K562 (cell line): ENCODE results near the gene RFPL1. TPM values are rescaled to one million over a fixed set of nuclear protein-coding genes. Genes with fewer than 3 reads are reported as not detected.

ENCODE experiments used
- ATAC-seq: fragments of 200-7000 bp; cut with Tn5 transposase; 3 replicates; pipeline ENCODE4 v1.9.1; 2020; ENCODE audit warnings: moderate library complexity
- BruUV-seq: library from RNA; stranded (reverse); fragments of 400-500 nt; replicated peaks from 2 replicates; lab custom pipeline; 2021; lab: Mats Ljungman, UMichigan
- CTCF ChIA-PET: fragments of 300-600 bp; formaldehyde crosslinking; extraction: SDS; loops from one replicate; lab custom pipeline; 2021; ENCODE audit warnings: low intra/inter-chr PET ratio; lab: Yijun Ruan, JAX
- POLR2A ChIA-PET: fragments of 300-600, 350-650 bp; sonication (Branson Sonifier 250); formaldehyde crosslinking; extraction: SDS; loops from one replicate; lab custom pipeline; 2021; ENCODE audit warnings: antibody characterized with exemption, inconsistent platforms; lab: Yijun Ruan, JAX
- DNase-seq, 4 experiments: peaks; one replicate each; pipeline versions ENCODE4 v3.0.0 to v3.0.0-alpha.2; 2011 to 2018; ENCODE audit warnings: low spot score in 3 of 4, mixed read lengths in 3 of 4; ENCODE audit errors: extremely low read depth in 1 of 4
- FAIRE-seq: peaks from 2 replicates; lab custom pipeline; 2011; peaks lifted over from hg19 to GRCh38; lab: Jason Lieb, UNC
- H2AFZ ChIP-seq: 2 replicates; pipeline ENCODE4 v1.6.0; 2011; ENCODE audit warnings: low read depth, low read length, control low read depth, inconsistent platforms
- H3K27ac ChIP-seq: fragments of 200-600 bp; 3 replicates; pipeline ENCODE4 v1.8.0; 2011; ENCODE audit warnings: low read depth, mild to moderate bottlenecking, control low read depth, inconsistent platforms, low read length, moderate library complexity, mixed read lengths; ENCODE audit errors: extremely low read depth
- H3K27me3 ChIP-seq, 2 experiments: fragments of 300-600 bp in 1 of 2; 2 replicates in 1 of 2; 3 replicates in 1 of 2; pipeline versions ENCODE4 v1.6.0 to v1.8.0; 2011; ENCODE audit warnings: inconsistent platforms in 2 of 2, low read length in 2 of 2, mild to moderate bottlenecking in 1 of 2, mixed read lengths in 1 of 2, moderate library complexity in 1 of 2; ENCODE audit not compliant: control insufficient read depth in 2 of 2, insufficient read depth in 2 of 2
- H3K36me3 ChIP-seq: fragments of 300-600 bp; 3 replicates; pipeline ENCODE4 v1.8.0; 2011; ENCODE audit warnings: mild to moderate bottlenecking, low read length, inconsistent platforms; ENCODE audit not compliant: control insufficient read depth, insufficient read depth
- H3K4me1 ChIP-seq, 2 experiments: fragments of 200-600 bp in 1 of 2; replicated peaks in 1 of 2; 2 replicates in 1 of 2; 3 replicates in 1 of 2; pipeline versions ENCODE4 v1.5.1 to v1.8.0; 2011; ENCODE audit warnings: inconsistent platforms in 2 of 2, low read length in 2 of 2, mild to moderate bottlenecking in 1 of 2, mixed read lengths in 1 of 2, moderate library complexity in 1 of 2; ENCODE audit not compliant: control insufficient read depth in 2 of 2, insufficient read depth in 2 of 2
- H3K4me2 ChIP-seq: 2 replicates; pipeline ENCODE4 v1.6.1; 2011; ENCODE audit warnings: low read length, control low read depth, inconsistent platforms, mixed read lengths; ENCODE audit not compliant: insufficient read depth
- H3K4me3 ChIP-seq: fragments of 200-600 bp; sonication (generic), shearing (Covaris generic); 2 replicates; pipeline ENCODE4 v1.5.1; 2016; ENCODE audit warnings: control low read depth, inconsistent platforms
- H3K79me2 ChIP-seq: fragments of 200-600 bp; 3 replicates; pipeline ENCODE4 v1.8.0; 2011; ENCODE audit warnings: low read length, inconsistent platforms; ENCODE audit not compliant: control insufficient read depth, insufficient read depth
- H3K9ac ChIP-seq, 2 experiments: 2 replicates each; pipeline versions ENCODE4 v1.6.0 to v1.6.1; 2011; ENCODE audit warnings: low read depth in 2 of 2, low read length in 2 of 2, control low read depth in 1 of 2, inconsistent platforms in 1 of 2, mild to moderate bottlenecking in 1 of 2, mixed read lengths in 1 of 2; ENCODE audit not compliant: insufficient read depth in 1 of 2
- H3K9me1 ChIP-seq: one replicate; pipeline ENCODE4 v1.6.0; 2011; ENCODE audit warnings: inconsistent platforms, mild to moderate bottlenecking, low read length, moderate library complexity; ENCODE audit not compliant: control insufficient read depth, insufficient read depth
- H3K9me3 ChIP-seq: replicated peaks from 2 replicates; pipeline ENCODE4 v1.5.1; 2011; ENCODE audit warnings: low read depth, low read length, inconsistent platforms; ENCODE audit not compliant: control insufficient read depth, insufficient read depth
- H4K20me1 ChIP-seq: replicated peaks from 2 replicates; pipeline ENCODE4 v1.6.1; 2011; ENCODE audit warnings: low read length, inconsistent platforms, mixed read lengths; ENCODE audit not compliant: control insufficient read depth, insufficient read depth
- CHD4 ChIP-seq: fragments of 200-600 bp; sonication (generic); IDR thresholded peaks from 3 replicates; pipeline ENCODE4 v1.6.1; 2012; ENCODE audit warnings: low read depth, mild to moderate bottlenecking, mixed read lengths, low read length, inconsistent platforms; ENCODE audit not compliant: insufficient read depth, insufficient replicate concordance, poor library complexity, severe bottlenecking
- NRF1 ChIP-seq, 2 experiments: fragments of 450-650 bp; IDR thresholded peaks in 1 of 2; conservative IDR thresholded peaks in 1 of 2; 2 replicates each; pipeline ENCODE4 v1.6.1; 2014; ENCODE audit warnings: mild to moderate bottlenecking in 2 of 2
- STAT5B ChIP-seq: fragments of 250-450 bp; sonication (Bioruptor Pico); IDR thresholded peaks from 2 replicates; pipeline ENCODE4 v1.8.0; 2021; ENCODE audit warnings: mild to moderate bottlenecking, inconsistent platforms
- THRA ChIP-seq: fragments of 450-650 bp; IDR thresholded peaks from 2 replicates; pipeline ENCODE4 v1.6.1; 2017; ENCODE audit warnings: mild to moderate bottlenecking, moderate library complexity
- ZNF512 ChIP-seq: IDR thresholded peaks from 2 replicates; pipeline ENCODE4 v1.6.1; 2016; ENCODE audit warnings: missing genetic modification characterization, missing compliant biosample characterization
- ZNF740 ChIP-seq, 3 experiments: fragments of 200-800 bp in 1 of 3; sonication (Bioruptor generic) in 1 of 3; sonication (generic) in 1 of 3; formaldehyde crosslinking in 1 of 3; IDR thresholded peaks; 2 replicates each; pipeline versions ENCODE4 v1.6.1 to v1.8.0; 2016 to 2022; ENCODE audit warnings: mild to moderate bottlenecking in 2 of 3, missing compliant biosample characterization in 2 of 3, missing genetic modification characterization in 2 of 3, missing genetic modification reagents in 1 of 3
- WGBS: fragments of 100-300 bp; shearing (Covaris generic); methylation state at CpG from one replicate; pipeline ENCODE4 v1.1.6; 2016; ENCODE audit warnings: low coverage, mixed read lengths; ENCODE audit not compliant: insufficient coverage; ENCODE audit errors: missing lambda C conversion rate; 5-methylcytosine and 5-hydroxymethylcytosine counted together
- in situ Hi-C: fragments of 300-500 bp; cut with MboI; formaldehyde crosslinking; loops from 4 replicates; pipeline ENCODE4 v1.15.0; 2018; ENCODE audit warnings: inconsistent platforms, mixed read lengths
- intact Hi-C: fragments of 100-400 bp; cut with micrococcal nuclease; formaldehyde crosslinking; loops from 2 replicates; pipeline ENCODE4 v1.14.2; 2022
- polyA plus RNA-seq, 8 experiments: library from polyadenylated mRNA; depleted of rRNA in 4 of 8; stranded (reverse) in 5 of 8; unstranded in 3 of 8; fragments of >200 nt; fragmentation: Nextera tagmentation in 2 of 8; fragmentation: Illumina TruSeq in 1 of 8; extraction: Ambion mirVana in 2 of 8; extraction: Trizol in 1 of 8; gene quantifications; 2 replicates each; pipeline versions ENCODE4 v1.2.1 to v1.2.3, GENCODE V29; 2011 to 2014; ENCODE audit warnings: inconsistent platforms in 1 of 8, missing spikeins in 1 of 8
- total RNA-seq, 7 experiments: library from RNA; depleted of rRNA in 6 of 7; stranded (reverse); fragments of >200 nt in 6 of 7; fragmentation: Illumina TruSeq in 2 of 7; extraction: Trizol in 2 of 7; gene quantifications; 2 replicates each; pipeline versions ENCODE4 v1.2.1 to v1.2.3, GENCODE V29; 2011 to 2021; ENCODE audit warnings: low replicate concordance in 1 of 7

The RFPL1 gene
- total and polyA plus RNA-seq, 9 of the 15 experiments (the other 6 are each of a cell fraction or from before 2014, with no cell fraction given), result not detected

- no peak for TF ChIP-seq STAT5B (CRISPR knock-in tag)
- no peak for TF ChIP-seq THRA
- peak; percentile 71 for TF ChIP-seq ZNF512
- no peak for TF ChIP-seq NRF1 (conservative IDR thresholded peaks at IDR 0.05 in 1 of 2, IDR thresholded peaks at IDR 0.05 in 1 of 2)
- TF ChIP-seq ZNF740 (CRISPR knock-in tag; IDR thresholded peaks at IDR 0.05), result no peak
- no peak for TF ChIP-seq ZNF740 (tag; IDR thresholded peaks at IDR 0.05)
- no peak for TF ChIP-seq CHD4
- TF ChIP-seq, all 486 proteins: peak for 1
- Histone ChIP-seq H2AFZ (no peak overlapping the region), H3K4me1 (no peaks in the 10 kb centered on the region; a peak in 1 of 5 replicates), H3K27me3 (no peaks in the 10 kb centered on the region), H4K20me1 (no peaks in the 10 kb centered on the region), H3K9me3 (no peaks in the 10 kb centered on the region), H3K36me3 (no peaks in the 10 kb centered on the region), H3K9ac (no peak overlapping the region), H3K27ac (no peak overlapping the region), H3K4me2 (no peak overlapping the region), H3K4me3 (no peak overlapping the region), H3K79me2 (no peaks in the 10 kb centered on the region), H3K9me1 (no peaks in the 10 kb centered on the region)
- in situ Hi-C loops (no loop called here), intact Hi-C loops (no loop called here)
- FAIRE-seq (no peak), DNase-seq (no peak), ATAC-seq (no peak)
- 44% methylated on average over 2 of the region's 4 CpGs for WGBS
- ChIA-PET CTCF (no interaction called here), POLR2A (interaction anchor here (0.6 to 0.7 kb wide), 2 partner anchors 243 to 562 kb away, joined by 3 read pairs; no protein-coding TSS in a partner anchor)
- BruUV-seq, result no TSS peak
Observed at GRCh38 chr22:29451863-29452262, 13.5 kb downstream of the RFPL1 start.
